Measurements from ENCODE around the gene CDC42EP3.

- no peak for TF ChIP-seq CTCF (IDR thresholded peaks at IDR 0.05; ENCODE audit: borderline replicate concordance, extremely low read depth, low read length, poor library complexity, severe bottlenecking)
- TF ChIP-seq EZH2 (IDR thresholded peaks at IDR 0.05; ENCODE audit: borderline replicate concordance, low read depth, low read length, severe bottlenecking), result no peak
Measured at GRCh38 chr2:37684809-37685208, 13.4 kb upstream of the CDC42EP3 start.

All from DND-41 (cell line).